Body of pancreas (tissue), 4 donors: Measurements from ENCODE around the gene DPH2.

ENCODE experiments used
- CTCF ChIP-seq, 7 experiments: fragments of 450-650 bp in 4 of 7; fragments of 200-600 bp in 3 of 7; sonication (generic) in 3 of 7; IDR thresholded peaks; one replicate each; pipeline ENCODE4 v1.5.1; 2016 to 2019; ENCODE audit warnings: antibody characterized with exemption in 7 of 7
- POLR2A ChIP-seq, 3 donors: fragments of 450-650 bp; IDR thresholded peaks; one replicate each; pipeline ENCODE4 v1.6.1; 2016; ENCODE audit warnings: antibody characterized with exemption in 3 of 3, mild to moderate bottlenecking in 2 of 3

GRCh38 chr1:43981135-43981491 is 11.3 kb downstream of the DPH2 start:
- peak; percentile 35 to 46 (median 41) for TF ChIP-seq POLR2A (IDR thresholded peaks at IDR 0.05)
- no peak for TF ChIP-seq CTCF (IDR thresholded peaks at IDR 0.05)
